ENCODE data around the gene MUCL1. TPM values are rescaled to one million over a fixed set of nuclear protein-coding genes. Genes with fewer than 3 reads are reported as not detected.

Gene MUCL1
- total RNA-seq, 1 experiment from 2014 or later, result not detected

- DNase-seq, result no peak
- no peak overlapping the region for H2BK15ac ChIP-seq (ENCODE audit: low read depth, low read length)
- no peak overlapping the region for H3K23ac ChIP-seq (ENCODE audit: insufficient read length, low read depth, low read length)
- H3T11ph ChIP-seq (ENCODE audit: low read length), result no peak overlapping the region
- no peak overlapping the region for H3K14ac ChIP-seq (ENCODE audit: insufficient read depth, low read length)
- no peaks in the 10 kb centered on the region for H3K23me2 ChIP-seq (ENCODE audit: insufficient read length, low read depth, low read length, poor library complexity, severe bottlenecking)
- no peak overlapping the region for H2AK5ac ChIP-seq (ENCODE audit: insufficient read length, low read length)
- H3K4ac ChIP-seq (ENCODE audit: low read depth, low read length), result no peak overlapping the region
- H3K56ac ChIP-seq (ENCODE audit: insufficient read length, low read depth, low read length), result no peak overlapping the region
- H2BK120ac ChIP-seq (ENCODE audit: low read depth, low read length, poor library complexity, severe bottlenecking), result no peak overlapping the region
- no peak overlapping the region for H4K91ac ChIP-seq (ENCODE audit: insufficient read length, low read depth, low read length)
- no peaks in the 10 kb centered on the region for H3K4me1 ChIP-seq (ENCODE audit: insufficient read depth, low read length)
- H3K18ac ChIP-seq (ENCODE audit: insufficient read length, low read depth, low read length), result no peak overlapping the region
- H3K27ac Mint-ChIP-seq, result no peak overlapping the region
- no peaks in the 10 kb centered on the region for H3K79me1 ChIP-seq (ENCODE audit: insufficient read depth, low read depth, low read length, poor library complexity, severe bottlenecking)
- H4K20me1 ChIP-seq (ENCODE audit: control insufficient read depth, insufficient read depth, insufficient read length), result no peaks in the 10 kb centered on the region
- H3K27ac ChIP-seq (ENCODE audit: insufficient read length, low read depth, low read length), result no peak overlapping the region
- no peak overlapping the region for H3K9ac ChIP-seq (ENCODE audit: extremely low read depth, insufficient read length, low read length)
- H2BK20ac ChIP-seq (ENCODE audit: low read depth, low read length, poor library complexity, severe bottlenecking), result no peak overlapping the region
- no peak overlapping the region for H2AFZ ChIP-seq (ENCODE audit: low read length)
- H3K4me3 Mint-ChIP-seq, result no peak overlapping the region
- no peak overlapping the region for H4K8ac ChIP-seq (replicated peaks; ENCODE audit: insufficient read length, low read depth, low read length)
- no peak overlapping the region for H3K4me2 ChIP-seq (ENCODE audit: insufficient read depth, insufficient read length, low read length)
- H3K79me2 ChIP-seq (ENCODE audit: insufficient read depth, low read length), result no peaks in the 10 kb centered on the region
- H2BK5ac ChIP-seq (ENCODE audit: insufficient read length, low read length), result no peak overlapping the region
- peaks cover 10 to 15% of the 10 kb centered on the region in 2 experiments for H3K4me1 Mint-ChIP-seq
- H3K9me3 ChIP-seq (ENCODE audit: control insufficient read depth, low read depth, low read length), result no peaks in the 10 kb centered on the region
- H3K27me3 Mint-ChIP-seq (ENCODE audit: low read depth), result peaks cover 5% of the 10 kb centered on the region
- no peak overlapping the region for H4K5ac ChIP-seq (ENCODE audit: insufficient read length, low read depth, low read length)
- no peak for TF ChIP-seq CTCF (conservative IDR thresholded peaks at IDR 0.05)
- no peaks in the 10 kb centered on the region; a peak in 1 of 7 replicates for H3K36me3 Mint-ChIP-seq (ENCODE audit: insufficient read depth in 1 of 3, low read depth in 3 of 3)
- H3K9me3 Mint-ChIP-seq, result peaks cover 0 to 5% of the 10 kb centered on the region in 2 experiments; a peak in 2 of 5 replicates
- no peaks in the 10 kb centered on the region for H3K27me3 ChIP-seq (ENCODE audit: insufficient read depth, low read length)
- H2BK12ac ChIP-seq (ENCODE audit: insufficient read length, low read depth, low read length), result no peak overlapping the region
- no CpG with 5 or more reads among the region's 3 CpGs for WGBS (ENCODE audit: extremely low coverage, insufficient read length, low lambda C conversion rate)
Observed at GRCh38 chr12:54890339-54890738, 36.0 kb downstream of the MUCL1 start.
